DMS153 treated with DMSO at 0.1 percent for 48 hours (cell line): ENCODE measurements around the gene TRMT1.

Experiments
- DNase-seq: peaks from one replicate; lab custom pipeline; 2025; ENCODE audit not compliant: unreplicated experiment; lab: John Stamatoyannopoulos, UW

Gene TRMT1

GRCh38 chr19:13092606-13093235 is 23.8 kb downstream of the TRMT1 start:
- DNase-seq: no peak

GRCh38 chr19:13092158-13092543 is 24.4 kb downstream of the TRMT1 start:
- no peak for DNase-seq

GRCh38 chr19:13091400-13092157 is 25.0 kb downstream of the TRMT1 start:
- no peak for DNase-seq

- DNase-seq: no peak
Measured at GRCh38 chr19:13090511-13091231, 25.9 kb downstream of the TRMT1 start.

- no peak for DNase-seq
Measured at GRCh38 chr19:13089857-13090507, 26.6 kb downstream of the TRMT1 start.

GRCh38 chr19:13089139-13089856 is 27.2 kb downstream of the TRMT1 start:
- DNase-seq: no peak

GRCh38 chr19:13087795-13088537 is 28.6 kb downstream of the TRMT1 start:
- DNase-seq: no peak

- DNase-seq: no peak
Measured at GRCh38 chr19:13087295-13087694, 29.2 kb downstream of the TRMT1 start.

GRCh38 chr19:13086341-13086740 is 30.2 kb downstream of the TRMT1 start:
- no peak for DNase-seq

- no peak for DNase-seq
Measured at GRCh38 chr19:13085666-13086065, 30.9 kb downstream of the TRMT1 start.

GRCh38 chr19:13083627-13084026 is 32.9 kb downstream of the TRMT1 start:
- no peak for DNase-seq

- no peak for DNase-seq
Measured at GRCh38 chr19:13083008-13083404, 33.5 kb downstream of the TRMT1 start.

GRCh38 chr19:13082192-13083007 is 34.1 kb downstream of the TRMT1 start:
- DNase-seq: peak; percentile 68

- peak; percentile 66 for DNase-seq
Measured at GRCh38 chr19:13079542-13079986, 37.0 kb downstream of the TRMT1 start.

- DNase-seq: peak; percentile 39
Measured at GRCh38 chr19:13078897-13079541, 37.5 kb downstream of the TRMT1 start.

- no peak for DNase-seq
Measured at GRCh38 chr19:13078381-13078780, 38.2 kb downstream of the TRMT1 start.

- no peak for DNase-seq
Measured at GRCh38 chr19:13077240-13077639, 39.3 kb downstream of the TRMT1 start.

GRCh38 chr19:13076787-13077186 is 39.8 kb downstream of the TRMT1 start:
- DNase-seq: no peak

- DNase-seq: no peak
Measured at GRCh38 chr19:13076320-13076719, 40.2 kb downstream of the TRMT1 start.
